ENCODE data around the gene TNS3.

Gene TNS3

DNA sequence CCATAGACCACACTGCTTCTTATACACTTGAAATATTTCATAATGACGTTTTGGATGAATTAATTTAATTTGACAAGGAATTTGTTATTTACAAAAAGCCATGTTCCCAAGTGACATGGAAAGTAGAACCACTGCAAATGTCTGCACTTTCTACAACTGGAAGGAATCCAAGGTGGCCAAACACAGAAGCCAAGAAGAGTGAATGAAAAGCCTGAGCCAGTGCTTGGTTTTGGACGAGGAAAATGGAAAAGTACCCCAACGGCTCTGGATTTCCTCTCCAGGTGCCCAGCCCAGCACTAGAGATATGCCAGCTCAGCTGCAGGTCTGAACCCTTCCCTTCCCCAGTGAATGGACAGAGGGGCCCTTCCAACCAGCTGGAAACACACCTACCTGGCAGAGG lies 279.4 kb downstream of the TNS3 start:
- DNase-seq (ENCODE audit: low read depth), result no peak

DNA sequence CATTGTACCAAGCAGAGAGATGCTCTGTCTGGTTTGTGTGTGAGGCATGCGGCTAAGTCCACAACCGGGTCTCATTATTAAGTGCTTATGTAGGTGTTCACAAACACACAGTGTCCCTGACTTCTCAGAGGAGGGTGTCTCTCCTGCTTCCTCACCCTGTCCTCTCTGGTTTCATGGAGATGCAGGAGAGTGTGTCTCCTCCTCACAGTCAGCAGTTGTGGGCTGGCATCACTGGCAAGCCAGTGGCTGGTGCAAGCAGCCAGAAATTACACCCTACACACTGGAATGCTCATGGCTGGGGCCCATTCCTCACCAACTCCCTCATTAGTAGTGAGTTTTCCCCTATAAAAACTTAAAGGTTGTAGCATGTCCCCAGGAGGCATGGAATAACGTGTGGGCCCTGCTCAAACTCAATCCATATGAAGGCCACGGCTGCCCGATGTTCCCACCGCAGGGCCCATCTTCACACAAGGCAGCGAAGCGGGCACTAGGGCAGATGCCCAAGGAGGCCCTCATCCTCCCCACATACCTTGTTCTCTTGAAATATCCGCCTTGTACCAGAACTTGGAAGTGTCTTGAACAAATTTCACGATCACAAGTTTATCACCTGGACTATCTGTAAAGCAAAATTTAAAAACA lies 280.1 kb downstream of the TNS3 start:
- DNase-seq (ENCODE audit: low read depth), result no peak

DNA sequence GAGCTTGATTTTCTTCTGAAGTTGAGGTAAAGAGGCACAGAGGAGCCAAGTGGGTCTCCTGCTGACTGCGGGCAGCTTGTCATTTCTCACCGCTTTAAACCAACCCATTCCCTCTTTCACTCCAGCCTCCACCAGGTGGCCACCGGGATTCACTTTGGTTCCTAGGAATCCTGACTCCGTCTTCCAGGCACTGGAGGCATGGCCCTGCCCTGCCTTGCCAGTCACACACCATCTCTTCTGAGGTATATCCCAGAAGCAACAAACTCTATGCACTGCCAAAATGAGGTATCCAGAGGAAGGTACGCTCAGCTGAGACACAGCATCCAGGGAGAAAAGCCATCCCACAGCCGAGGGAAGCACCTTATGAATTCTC lies 280.8 kb downstream of the TNS3 start:
- DNase-seq (ENCODE audit: low read depth), result no peak

DNA sequence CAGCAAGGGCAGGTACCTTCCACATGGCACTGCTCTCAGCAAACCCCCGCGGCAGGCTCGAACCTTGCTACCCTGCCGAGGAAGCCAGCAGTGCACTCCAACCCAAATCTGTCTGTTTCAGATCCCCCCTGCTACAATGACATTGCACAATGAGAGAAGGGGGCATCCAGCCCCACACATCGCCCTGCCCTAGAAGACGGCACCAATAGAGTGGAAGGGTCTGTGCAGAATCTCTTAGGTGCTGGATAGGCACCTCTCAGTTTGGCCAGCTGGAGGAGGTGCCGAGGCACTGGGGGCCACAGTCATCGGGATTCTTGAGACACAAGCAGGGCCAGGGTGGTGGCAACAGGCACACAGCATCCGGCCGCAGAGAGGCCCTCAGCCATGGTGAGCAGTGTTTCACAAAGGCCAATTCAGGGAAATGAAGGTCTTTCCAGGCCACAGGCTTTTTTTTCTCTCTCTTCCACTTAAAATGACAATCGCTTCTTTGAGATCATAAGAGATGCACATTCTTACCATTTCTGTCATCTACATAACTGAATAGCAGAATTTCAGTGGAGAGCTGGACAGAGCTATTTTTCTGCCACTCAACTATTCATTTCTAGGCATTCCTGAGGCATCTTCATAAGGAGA lies 281.3 kb downstream of the TNS3 start:
- DNase-seq (ENCODE audit: low read depth), result no peak

DNA sequence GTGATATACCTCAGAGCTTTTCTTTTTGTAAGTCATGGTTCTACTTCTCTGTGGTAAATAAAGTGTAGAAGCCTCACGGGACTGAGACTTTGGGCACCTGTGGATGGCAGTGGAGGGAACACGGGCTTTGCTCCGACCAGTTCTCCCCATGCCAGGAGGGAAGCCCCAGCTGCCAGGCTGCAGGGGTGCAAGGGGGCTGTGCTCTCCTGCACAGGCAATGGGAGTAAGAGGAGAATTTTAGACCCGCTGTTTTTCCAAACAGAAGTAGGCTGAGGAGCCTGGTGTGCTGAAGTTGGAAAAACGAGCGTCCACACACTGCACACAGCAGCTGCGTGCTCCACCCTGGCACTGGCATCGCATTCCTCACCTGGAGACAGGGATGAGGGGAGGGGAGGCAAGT lies 282.4 kb downstream of the TNS3 start:
- DNase-seq (ENCODE audit: low read depth), result no peak

DNA sequence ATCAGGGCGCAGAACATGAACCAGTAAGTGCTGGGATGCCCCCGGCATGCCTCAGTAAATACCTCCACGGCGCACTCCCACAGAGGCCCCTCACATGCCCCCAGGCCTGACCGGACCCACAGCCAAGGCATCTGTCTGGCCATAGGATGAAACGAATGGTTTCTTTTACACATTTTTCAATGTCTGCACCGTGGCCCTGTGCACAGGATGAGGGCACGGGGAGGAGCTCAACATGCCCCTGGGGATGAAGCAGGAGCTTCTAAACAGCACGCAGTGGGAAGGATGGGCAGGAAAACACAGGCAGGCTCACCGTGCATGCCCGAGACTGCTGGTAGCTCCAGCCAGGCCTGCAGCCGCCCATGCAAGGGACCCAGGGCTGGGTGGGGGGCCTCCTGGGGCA lies 283.3 kb downstream of the TNS3 start:
- DNase-seq (ENCODE audit: low read depth), result no peak

DNA sequence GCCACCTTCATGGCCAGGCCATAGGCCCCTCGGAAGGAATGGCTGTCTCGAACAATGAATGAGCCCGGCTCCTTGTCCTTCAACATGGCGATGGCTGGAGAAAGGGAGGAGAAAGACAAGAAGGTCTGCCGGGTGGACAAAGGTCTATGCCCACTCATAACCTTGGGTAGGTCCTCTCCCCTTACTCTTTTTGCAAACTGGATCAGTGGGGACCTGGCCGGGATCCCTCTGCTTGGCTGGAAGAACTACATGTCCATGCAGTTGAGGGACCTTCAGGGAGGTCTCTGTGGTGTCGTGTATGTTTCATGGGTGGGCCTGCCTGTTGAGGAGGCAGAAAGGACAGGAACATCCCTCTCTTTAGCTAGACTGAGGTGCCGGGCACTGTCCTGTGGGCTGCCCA lies 284.8 kb downstream of the TNS3 start:
- no peak for DNase-seq (ENCODE audit: low read depth)

DNA sequence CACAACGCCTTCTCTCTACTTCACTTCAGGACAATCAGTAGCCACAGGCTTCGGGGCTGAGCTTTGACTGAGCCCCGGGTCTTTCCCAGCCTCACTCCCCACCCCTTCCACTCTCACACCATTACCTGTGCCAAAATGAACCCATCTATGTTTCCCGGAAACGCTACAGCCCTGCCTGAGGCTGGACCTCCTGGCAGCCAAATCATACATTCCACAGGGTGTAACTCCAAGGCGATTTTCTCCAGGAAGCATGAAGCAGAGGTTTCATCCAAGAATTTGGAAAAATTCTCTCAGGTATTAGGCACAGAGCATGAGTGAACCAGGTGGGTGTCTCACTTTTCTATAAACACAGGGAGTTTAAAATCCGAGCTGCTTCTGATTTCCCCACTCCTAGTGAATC lies 286.3 kb downstream of the TNS3 start:
- DNase-seq (ENCODE audit: low read depth), result no peak

DNA sequence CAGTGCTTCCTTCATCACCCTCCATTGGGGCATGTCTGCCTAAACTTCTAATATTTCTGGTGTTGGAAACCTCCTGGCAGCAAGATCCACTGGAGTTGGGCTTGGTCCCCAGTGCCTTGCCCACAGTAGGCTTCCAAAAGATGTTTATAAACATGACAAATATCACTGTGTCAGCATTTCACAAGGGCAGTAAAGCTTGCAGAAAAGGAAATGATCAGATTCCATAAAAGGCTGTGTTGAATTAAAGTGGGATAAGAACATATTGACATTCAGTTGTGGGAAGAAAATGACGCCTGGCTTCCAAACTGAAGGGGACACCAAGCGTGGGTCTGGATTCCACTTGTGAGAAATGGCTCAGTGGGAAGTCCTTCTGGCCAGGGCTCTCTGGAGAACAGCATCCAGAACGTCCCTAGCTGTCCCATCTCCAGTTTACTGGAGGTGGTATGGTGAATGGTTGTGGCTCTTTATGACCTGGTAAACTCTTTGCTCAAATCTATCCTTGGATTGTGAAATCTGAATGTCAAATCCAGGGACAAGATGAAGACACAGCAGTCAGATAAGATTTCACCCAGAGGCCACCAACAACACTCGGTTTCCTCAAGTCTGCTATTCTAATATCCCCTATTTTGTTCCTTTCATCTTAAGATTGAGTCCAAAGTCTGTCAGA lies 287.2 kb downstream of the TNS3 start:
- DNase-seq (ENCODE audit: low read depth), result no peak

DNA sequence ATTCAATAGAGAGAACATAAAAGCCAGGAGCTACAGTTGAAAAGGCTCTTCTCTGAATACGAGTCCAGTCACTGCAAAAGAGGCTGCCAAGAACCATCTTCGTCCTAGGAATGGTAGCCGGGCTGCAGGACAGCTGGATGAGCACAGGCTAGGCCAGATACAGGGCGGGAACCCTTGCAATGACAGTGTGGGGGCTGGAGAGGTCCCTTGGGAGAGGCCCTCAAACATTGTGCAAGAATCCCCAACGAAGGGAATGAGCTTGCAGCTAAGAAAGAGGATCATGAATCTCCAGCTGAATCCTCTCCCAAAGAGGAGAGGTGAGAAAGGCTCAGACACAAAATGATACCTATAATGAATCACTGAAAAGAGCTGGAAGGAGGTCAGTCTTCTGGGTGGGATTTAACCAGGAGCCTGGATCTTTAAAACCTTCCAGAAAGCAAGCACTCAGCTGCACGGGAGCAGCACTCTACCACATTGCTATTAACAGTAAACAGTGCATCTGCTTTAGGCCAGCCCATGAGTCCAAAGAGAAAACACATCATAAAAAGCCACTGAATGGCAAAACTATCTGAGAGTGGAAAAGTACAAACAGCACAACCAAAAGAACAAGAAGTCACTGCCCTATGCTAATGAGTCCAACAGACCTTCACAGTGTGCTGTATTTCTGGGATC lies 287.9 kb downstream of the TNS3 start:
- no peak for DNase-seq (ENCODE audit: low read depth)

DNA sequence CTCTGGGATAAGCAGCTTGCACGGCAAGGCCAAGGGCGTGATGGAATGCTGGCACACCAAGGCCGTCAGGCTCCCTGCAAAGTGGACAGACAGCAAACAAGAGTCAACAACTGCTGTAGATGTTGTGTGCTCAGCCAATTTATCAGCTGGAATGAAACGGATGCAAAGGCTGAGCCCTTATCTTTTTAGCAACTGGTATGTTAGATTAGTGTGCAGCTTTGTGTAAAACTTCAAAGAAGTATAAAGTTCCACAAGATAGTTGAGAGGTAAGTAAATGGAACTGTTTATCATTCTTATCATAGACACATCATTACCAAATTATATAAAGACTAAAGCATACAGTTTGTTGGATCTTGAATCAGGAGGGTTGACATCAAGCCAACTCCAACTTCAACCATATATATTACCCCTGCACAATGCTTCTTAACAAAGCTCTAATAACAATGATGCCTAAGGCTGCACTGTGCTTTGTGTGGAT lies 289.0 kb downstream of the TNS3 start:
- DNase-seq (ENCODE audit: low read depth), result no peak

DNA sequence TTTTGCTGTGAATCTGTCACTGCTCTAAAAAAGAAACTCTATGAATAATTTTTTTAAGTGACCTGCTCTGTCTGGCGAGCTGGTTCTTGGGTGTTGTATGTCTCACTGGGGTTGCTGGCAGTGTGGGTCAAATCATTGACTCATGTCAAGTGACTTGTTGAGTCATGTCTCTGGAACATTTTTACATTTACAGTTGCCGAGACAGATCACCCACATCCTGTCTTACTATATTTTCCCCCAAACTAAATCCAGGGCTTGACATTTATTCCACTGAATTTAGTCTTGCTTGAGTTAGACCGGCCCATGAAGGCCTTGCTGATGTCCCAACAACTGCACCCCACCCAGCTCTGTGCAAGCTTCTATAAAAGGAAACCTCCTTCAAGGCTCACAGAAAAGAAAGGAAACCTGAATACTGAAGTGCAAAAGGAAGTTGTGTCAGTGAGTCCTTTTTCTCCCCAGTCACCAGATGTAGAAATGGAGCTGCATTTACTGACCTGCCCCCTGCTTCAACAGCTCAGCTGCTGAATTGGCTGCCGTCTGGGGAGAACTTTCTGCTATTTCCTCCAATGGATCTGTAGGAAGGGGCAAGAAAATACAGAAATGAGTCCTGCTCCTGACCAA lies 290.3 kb downstream of the TNS3 start:
- no peak for DNase-seq (ENCODE audit: low read depth)

DNA sequence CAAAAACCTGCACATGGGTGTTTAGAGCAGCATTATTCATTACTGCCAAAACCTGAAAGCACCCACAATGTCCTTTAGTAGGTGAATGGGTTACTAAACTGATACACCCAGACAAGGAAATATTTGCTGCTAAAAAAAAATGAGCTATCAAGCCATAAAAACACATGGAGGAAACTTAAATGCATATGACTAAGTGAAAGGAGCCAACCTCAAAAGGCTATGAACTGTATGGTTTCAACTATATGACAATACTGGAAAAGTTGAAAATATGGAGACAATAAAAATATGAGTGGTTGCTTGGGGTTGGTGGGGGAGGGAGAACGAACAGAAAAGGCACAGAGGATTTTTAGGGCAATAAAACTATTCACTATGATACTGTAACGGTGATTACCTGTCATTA lies 291.0 kb downstream of the TNS3 start:
- DNase-seq (ENCODE audit: low read depth), result no peak

DNA sequence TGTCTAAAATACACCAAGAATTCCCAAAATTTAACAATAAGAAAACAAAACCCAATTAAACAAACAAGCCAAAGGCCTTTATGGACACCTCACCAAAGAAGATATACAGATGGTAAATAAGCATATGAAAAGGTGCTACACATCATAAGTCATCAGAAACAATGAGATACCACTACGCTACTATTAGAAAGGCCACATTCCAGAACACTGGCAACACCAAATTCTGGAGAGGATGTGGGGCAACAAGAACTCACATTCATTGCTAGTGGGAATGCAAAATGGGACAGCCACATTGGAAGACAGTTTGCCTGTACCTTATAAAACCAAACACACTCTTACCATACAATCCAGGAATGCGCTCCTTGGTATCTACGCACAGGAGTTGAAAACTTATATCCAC lies 291.4 kb downstream of the TNS3 start:
- DNase-seq (ENCODE audit: low read depth), result no peak

DNA sequence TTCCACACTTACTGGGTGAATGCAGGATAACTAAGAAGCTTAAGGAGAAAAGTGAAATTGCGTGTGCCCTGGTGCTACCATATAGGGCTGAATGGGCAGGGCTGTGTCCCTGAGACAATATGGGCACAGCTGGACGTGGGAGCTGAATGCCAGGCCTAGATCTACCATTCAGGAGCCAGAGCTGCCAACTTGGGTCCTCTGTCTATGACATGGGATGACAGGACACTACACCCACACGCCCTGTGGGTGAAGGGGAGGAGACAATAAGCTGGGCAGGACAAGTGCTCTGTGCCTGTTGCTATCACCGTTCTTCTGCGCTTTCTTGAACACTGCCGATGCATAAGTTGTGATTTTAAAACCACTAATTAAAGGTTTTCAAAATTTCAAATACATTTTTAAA lies 293.9 kb downstream of the TNS3 start:
- no peak for DNase-seq (ENCODE audit: low read depth)

DNA sequence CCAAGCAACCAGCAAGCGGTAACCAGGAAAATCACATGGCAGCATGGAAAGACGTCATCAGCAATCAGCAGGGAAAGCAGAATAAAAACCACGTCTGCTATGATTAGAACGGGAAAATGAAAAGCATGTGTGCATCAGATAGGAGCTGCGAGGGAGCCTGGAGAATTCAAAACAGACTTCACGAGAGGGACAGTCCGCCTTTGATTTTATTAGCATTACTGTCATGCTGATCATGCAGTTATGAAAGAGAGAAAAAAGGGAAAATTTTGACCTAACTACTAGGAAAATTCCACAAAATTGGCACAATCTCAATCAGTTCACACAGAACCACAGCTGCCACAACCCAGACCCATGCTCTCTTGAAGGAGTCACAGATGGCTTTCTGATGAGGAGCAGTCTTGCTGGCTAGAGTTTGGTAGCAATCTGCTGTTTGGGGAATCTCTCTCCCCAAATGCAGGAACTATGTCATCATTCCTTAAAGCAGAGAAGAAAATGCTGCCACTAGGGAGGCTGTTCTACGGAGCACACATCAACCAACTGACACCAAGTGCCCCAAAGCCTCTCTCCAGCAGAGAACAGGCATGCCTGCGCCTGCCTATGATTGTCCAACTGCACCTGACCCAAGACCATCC lies 295.9 kb downstream of the TNS3 start:
- DNase-seq (ENCODE audit: low read depth), result no peak

DNA sequence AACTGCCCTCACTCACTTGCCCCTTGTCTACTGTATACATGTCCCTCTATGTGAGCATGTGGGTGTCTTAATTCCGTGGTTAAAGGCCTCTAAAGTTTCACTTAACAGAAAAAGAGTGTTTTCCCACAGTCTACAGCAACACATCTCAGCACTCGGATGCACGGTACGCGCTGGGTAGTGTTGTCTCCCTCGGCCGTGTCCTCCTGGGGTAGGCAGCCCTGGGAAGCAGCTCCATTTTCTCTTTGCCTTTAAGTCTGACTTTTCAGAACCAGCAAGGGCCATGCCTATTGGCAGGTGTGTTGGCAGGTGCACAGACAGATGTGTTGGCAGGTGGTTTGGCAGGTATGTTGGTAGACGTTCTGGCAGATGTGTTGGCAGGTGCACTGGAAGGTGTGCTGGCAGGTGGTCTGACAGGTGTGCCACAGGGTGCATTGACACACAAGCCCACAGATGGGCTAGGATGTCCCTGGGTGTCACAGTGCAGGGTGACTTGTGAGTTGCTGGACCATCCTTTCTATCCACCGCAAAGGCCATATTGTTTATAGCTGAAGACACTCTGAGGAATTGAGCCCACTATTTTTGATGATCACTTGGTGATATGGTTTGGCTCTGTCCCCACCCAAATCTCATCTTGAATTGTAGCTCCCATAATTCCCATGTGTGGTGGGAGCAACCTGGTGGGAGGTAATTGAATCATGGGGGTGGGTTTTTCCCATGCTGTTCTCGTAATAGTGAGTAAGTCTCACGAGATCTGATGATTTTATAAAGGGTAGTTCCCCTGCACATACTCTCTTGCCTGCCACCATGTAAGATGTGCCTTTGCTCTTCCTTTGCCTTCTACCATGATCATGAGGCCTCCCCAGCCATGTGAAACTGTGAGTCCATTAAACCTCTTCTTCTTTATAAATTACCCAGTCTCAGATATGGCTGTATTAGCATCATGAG lies 296.9 kb downstream of the TNS3 start:
- no peak for DNase-seq (ENCODE audit: low read depth)

DNA sequence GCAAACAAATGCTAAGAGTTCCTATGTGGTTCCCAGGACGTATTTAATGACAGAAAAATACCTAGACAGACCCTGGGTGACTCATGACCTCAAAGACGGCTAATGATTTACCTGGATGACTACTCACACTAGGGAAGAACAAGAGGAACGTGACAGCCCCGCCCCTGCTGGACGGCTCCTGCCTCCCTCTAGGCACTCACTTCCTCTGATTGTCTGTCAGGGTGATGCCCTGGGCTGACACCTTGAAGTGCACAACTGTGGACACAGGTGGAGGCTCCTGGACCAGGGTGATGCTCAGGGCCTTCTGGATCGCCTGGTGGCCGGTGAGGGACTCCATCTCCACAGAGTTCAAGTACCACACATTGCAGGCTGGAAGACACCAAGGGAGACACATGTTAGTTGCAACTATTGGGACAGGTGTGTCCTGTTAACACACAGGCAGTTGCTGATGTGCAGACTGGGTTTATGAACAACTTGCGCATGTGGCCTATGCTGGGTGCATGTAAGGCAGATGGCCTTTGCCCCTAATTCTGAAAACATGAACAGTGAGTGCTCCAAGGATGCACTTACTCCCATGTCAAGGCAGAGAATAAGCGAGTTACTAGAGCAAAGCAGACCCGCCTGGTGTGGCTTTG lies 298.3 kb downstream of the TNS3 start:
- no peak for DNase-seq (ENCODE audit: low read depth)

DNA sequence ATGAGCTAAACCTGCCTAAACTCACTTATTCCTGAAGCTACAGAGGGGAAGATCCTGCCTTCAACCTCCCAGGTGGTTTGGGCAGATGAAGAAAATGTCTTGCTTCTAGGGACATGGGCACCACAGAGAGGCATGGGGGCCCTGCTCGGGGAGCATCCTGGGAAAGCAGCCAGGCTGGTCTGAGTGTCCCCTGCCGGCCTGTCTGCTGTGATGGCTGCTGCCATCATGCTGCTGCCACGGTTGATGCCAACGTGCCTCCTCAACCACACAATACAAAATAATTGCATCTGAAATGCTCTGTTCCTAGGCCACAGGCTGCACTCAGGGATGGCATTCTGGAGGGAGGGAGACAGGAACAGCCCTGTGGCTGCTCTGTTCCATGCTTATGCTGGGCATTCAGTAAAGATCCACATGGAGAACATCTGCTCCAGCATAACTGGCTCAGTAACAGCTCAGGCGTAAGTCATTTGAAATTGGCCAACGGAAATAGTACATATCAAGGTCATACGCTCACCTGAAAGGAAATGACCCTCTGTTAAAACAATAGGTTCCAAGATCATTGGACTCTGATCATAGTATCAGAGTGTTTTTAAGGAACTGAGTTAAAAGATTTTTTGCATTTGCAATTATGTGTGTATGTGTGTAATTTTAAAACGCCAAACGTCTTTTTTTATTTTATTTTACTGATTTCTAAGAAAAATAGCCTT lies 299.0 kb downstream of the TNS3 start:
- DNase-seq (ENCODE audit: low read depth), result no peak
